CD4-positive, alpha-beta T cell (primary cell): ENCODE data around the gene BCL2. TPM values are rescaled to one million over a fixed set of nuclear protein-coding genes. Genes with fewer than 3 reads are reported as not detected.
"Not testable (repeated sequence)": the region's sequence is repeated elsewhere in the genome, so short reads cannot be mapped to it uniquely, and the experiment has no call there.

Experiments used
- ATAC-seq: fragments of 200-7000 bp; cut with Tn5 transposase; one replicate; pipeline ENCODE4 v1.10.0; 2022; ENCODE audit warnings: mild to moderate bottlenecking; ENCODE audit not compliant: poor library complexity
- CTCF ChIA-PET: fragments of 350-600 bp; sonication (Branson Sonifier 250); formaldehyde crosslinking; loops from one replicate; lab custom pipeline; 2021; ENCODE audit warnings: antibody characterized with exemption, inconsistent platforms; lab: Charles Lee
- POLR2A ChIA-PET: fragments of 350-600 bp; sonication (Branson Sonifier 250); formaldehyde crosslinking; loops from one replicate; lab custom pipeline; 2021; ENCODE audit warnings: antibody characterized with exemption, inconsistent platforms; lab: Charles Lee
- DNase-seq, 14 experiments: peaks; one replicate each; pipeline ENCODE4 v3.0.0-alpha.2; 2013 to 2020; ENCODE audit warnings: mixed read lengths in 2 of 14
- H3K27ac ChIP-seq, 2 donors: one replicate each; pipeline versions ENCODE4 v1.5.1 to v1.7.0; 2013; ENCODE audit warnings: low read length in 2 of 2, low read depth in 1 of 2, mild to moderate bottlenecking in 1 of 2
- H3K27me3 ChIP-seq, 2 experiments: 1 replicate in 1 of 2; 2 replicates in 1 of 2; pipeline versions ENCODE4 v1.6.1 to v1.7.0; 2013; ENCODE audit warnings: low read length in 2 of 2, control low read depth in 1 of 2, mild to moderate bottlenecking in 1 of 2, moderate library complexity in 1 of 2; ENCODE audit not compliant: insufficient read depth in 2 of 2, control insufficient read depth in 1 of 2
- H3K36me3 ChIP-seq: one replicate; pipeline ENCODE4 v1.6.1; 2013; ENCODE audit warnings: low read length, control low read depth; ENCODE audit not compliant: insufficient read depth
- H3K4me1 ChIP-seq: one replicate; pipeline ENCODE4 v1.6.1; 2013; ENCODE audit warnings: low read length, control low read depth; ENCODE audit not compliant: insufficient read depth
- H3K4me3 ChIP-seq: one replicate; pipeline ENCODE4 v1.5.1; 2013; ENCODE audit warnings: mild to moderate bottlenecking, low read length, moderate library complexity
- H3K9me3 ChIP-seq, 2 experiments: 1 replicate in 1 of 2; 2 replicates in 1 of 2; pipeline versions ENCODE4 v1.6.1 to v1.7.0; 2013; ENCODE audit warnings: low read length in 2 of 2, mild to moderate bottlenecking in 2 of 2, control low read depth in 1 of 2, moderate library complexity in 1 of 2; ENCODE audit not compliant: control insufficient read depth in 1 of 2, insufficient read depth in 1 of 2
- H3K27ac Mint-ChIP-seq: one replicate; pipeline ENCODE4 v1.8.0; 2020; ENCODE audit warnings: mixed read lengths
- H3K27me3 Mint-ChIP-seq: one replicate; pipeline ENCODE4 v1.8.0; 2021; ENCODE audit warnings: mixed read lengths
- H3K36me3 Mint-ChIP-seq: one replicate; pipeline ENCODE4 v1.8.0; 2021; ENCODE audit warnings: low read depth, mixed read lengths
- H3K4me1 Mint-ChIP-seq: one replicate; pipeline ENCODE4 v1.8.0; 2021; ENCODE audit warnings: low read depth, mixed read lengths
- H3K4me3 Mint-ChIP-seq: one replicate; pipeline ENCODE4 v1.8.0; 2020; ENCODE audit warnings: mild to moderate bottlenecking, mixed read lengths
- H3K9me3 Mint-ChIP-seq: one replicate; pipeline ENCODE4 v1.8.0; 2020; ENCODE audit warnings: mixed read lengths
- CTCF ChIP-seq: fragments of 200-600 bp; IDR thresholded peaks from one replicate; pipeline ENCODE4 v1.8.0; 2022; ENCODE audit warnings: antibody characterized with exemption, mild to moderate bottlenecking
- intact Hi-C, 2 experiments: fragments of 100-400 bp; cut with DNase I in 1 of 2; cut with micrococcal nuclease in 1 of 2; formaldehyde crosslinking; loops; one replicate each; pipeline versions ENCODE4 v1.15.1 to v1.9.0; 2023 to 2025; cut with DNase I, micrococcal nuclease
- total RNA-seq, 174 experiments: library from RNA in 2 of 174; stranded (reverse) in 2 of 174; gene quantifications; one replicate each; pipeline ENCODE4 v1.2.3 and lab custom pipeline; 2021 to 2026

BCL2 gene
- total RNA-seq, 2 experiments from 2014 or later: 40.1 to 40.3 TPM

- peak in 4 of 14 experiments; percentile 1 to 27 (median 20) for DNase-seq
- peaks cover 33% of the 10 kb centered on the region for H3K4me1 ChIP-seq
- peak overlapping the region; percentile 94 for H3K4me3 ChIP-seq
- no peaks in the 10 kb centered on the region for H3K27me3 ChIP-seq
- intact Hi-C loops: loop anchor here (2.0 to 5.0 kb wide), 6 partner anchors 41 to 1179 kb away; partner anchors contain the start of genes BCL2 (in 1 of the 2), PHLPP1 (in 1 of the 2), PIGN (in 1 of the 2) and RELCH (in 1 of the 2)
- H3K36me3 Mint-ChIP-seq: peaks cover 40% of the 10 kb centered on the region
- CTCF ChIA-PET: interaction anchor here (1.0 kb wide), 1 partner anchor 29 kb away, joined by 4 read pairs; no protein-coding TSS in a partner anchor
- ATAC-seq: no peak
- H3K4me1 Mint-ChIP-seq: peaks cover 56% of the 10 kb centered on the region
- H3K27me3 Mint-ChIP-seq: no peaks in the 10 kb centered on the region
- peaks cover 16% of the 10 kb centered on the region for H3K36me3 ChIP-seq
- H3K4me3 Mint-ChIP-seq: peak overlapping the region; percentile 94
- H3K27ac Mint-ChIP-seq: peak overlapping the region; percentile 91
- no peaks in the 10 kb centered on the region for H3K9me3 Mint-ChIP-seq
- TF ChIP-seq CTCF: no peak
- no peak overlapping the region for H3K27ac ChIP-seq
- no peaks in the 10 kb centered on the region for H3K9me3 ChIP-seq
- POLR2A ChIA-PET: interaction anchor here (0.6 to 3.7 kb wide), 11 partner anchors 9 to 843 kb away, joined by 3 to 46 read pairs (median 4); partner anchors contain the start of genes VPS4B and ZCCHC2
Measured at GRCh38 chr18:63365876-63366212, 46.3 kb upstream of the BCL2 start.

- Histone ChIP-seq H3K4me1 (peaks cover 33% of the 10 kb centered on the region), H3K27ac (no peak overlapping the region), H3K36me3 (peaks cover 30% of the 10 kb centered on the region), H3K9me3 (no peaks in the 10 kb centered on the region), H3K27me3 (no peaks in the 10 kb centered on the region), H3K4me3 (no peak overlapping the region)
- ATAC-seq (peak; percentile 15), DNase-seq (peak in 10 of 14 experiments; percentile 9 to 81 (median 38))
- TF ChIP-seq CTCF: no peak
- ChIA-PET CTCF (no interaction called here), POLR2A (interaction anchor here (0.6 to 2.8 kb wide), 6 partner anchors 13 to 841 kb away, joined by 3 to 25 read pairs (median 3); partner anchors contain the start of genes PHLPP1, VPS4B and ZCCHC2)
- peak overlapping the region; percentile 37 for H3K27ac Mint-ChIP-seq
- H3K9me3 Mint-ChIP-seq: no peaks in the 10 kb centered on the region
- peak overlapping the region; percentile 46 for H3K4me3 Mint-ChIP-seq
- intact Hi-C loops: no loop called here
- peaks cover 44% of the 10 kb centered on the region for H3K4me1 Mint-ChIP-seq
- no peaks in the 10 kb centered on the region for H3K27me3 Mint-ChIP-seq
- peaks cover 54% of the 10 kb centered on the region for H3K36me3 Mint-ChIP-seq
Measured at GRCh38 chr18:63363951-63364350, 44.4 kb upstream of the BCL2 start.

GRCh38 chr18:63363420-63363819 lies 43.9 kb upstream of the BCL2 start:
- ATAC-seq, CTCF ChIA-PET, H3K27me3 Mint-ChIP-seq, DNase-seq, H3K4me3 ChIP-seq, H3K9me3 ChIP-seq, H3K9me3 Mint-ChIP-seq, H3K27me3 ChIP-seq, H3K4me3 Mint-ChIP-seq, H3K27ac ChIP-seq, intact Hi-C loops: not testable (repeated sequence)
- POLR2A ChIA-PET: interaction anchor here (0.6 to 2.8 kb wide), 6 partner anchors 14 to 841 kb away, joined by 3 to 25 read pairs (median 3); partner anchors contain the start of genes PHLPP1, VPS4B and ZCCHC2
- H3K36me3 Mint-ChIP-seq: peaks cover 50% of the 10 kb centered on the region
- peaks cover 39% of the 10 kb centered on the region for H3K4me1 Mint-ChIP-seq
- Histone ChIP-seq H3K4me1 (peaks cover 33% of the 10 kb centered on the region), H3K36me3 (peaks cover 30% of the 10 kb centered on the region)
- H3K27ac Mint-ChIP-seq: peak overlapping the region; percentile 37
